PFSK-1 (cell line): ENCODE measurements around the gene TEKT5.

ENCODE experiments used
- FOXP2 ChIP-seq: optimal IDR thresholded peaks from 2 replicates; pipeline ENCODE3; 2011; ENCODE audit warnings: borderline replicate concordance, control low read depth, inconsistent platforms; ENCODE audit not compliant: insufficient read depth; ENCODE audit errors: extremely low read length, extremely low read depth
- POLR2AphosphoS5 ChIP-seq: IDR thresholded peaks from 2 replicates; pipeline ENCODE4 v1.6.1; 2012; ENCODE audit warnings: low read depth, mild to moderate bottlenecking, control low read depth, low read length, moderate library complexity
- SIN3A ChIP-seq: IDR thresholded peaks from 2 replicates; pipeline ENCODE4 v1.6.1; 2012; ENCODE audit warnings: mild to moderate bottlenecking, low read length, moderate library complexity, borderline replicate concordance; ENCODE audit not compliant: insufficient read depth
- TAF1 ChIP-seq: IDR thresholded peaks from 2 replicates; pipeline ENCODE4 v1.6.1; 2012; ENCODE audit warnings: low read length, control low read depth, borderline replicate concordance; ENCODE audit not compliant: insufficient read depth

- no peak for TF ChIP-seq POLR2AphosphoS5
- no peak for TF ChIP-seq SIN3A
- TF ChIP-seq TAF1: no peak
- TF ChIP-seq FOXP2: no peak
Observed at GRCh38 chr16:10661737-10662136, 33.0 kb downstream of the TEKT5 start.
